Fibroblast of skin of abdomen (primary cell): Measurements from ENCODE around the gene BRPF3.
"Not testable (repeated sequence)": the region's sequence is repeated elsewhere in the genome, so short reads cannot be mapped to it uniquely, and the experiment has no call there.

Source experiments
- DNase-seq: peaks from one replicate; pipeline ENCODE4 v3.0.0-alpha.2; 2013

BRPF3 gene

GRCh38 chr6:36200998-36201596 lies 4.6 kb downstream of the BRPF3 start:
- no peak for DNase-seq

- DNase-seq, result no peak
Measured at GRCh38 chr6:36201612-36202011, 5.1 kb downstream of the BRPF3 start.

- no peak for DNase-seq
Measured at GRCh38 chr6:36202101-36202500, 5.6 kb downstream of the BRPF3 start.

GRCh38 chr6:36204068-36204753 lies 7.7 kb downstream of the BRPF3 start:
- no peak for DNase-seq

- DNase-seq, result no peak
Measured at GRCh38 chr6:36207155-36207554, 10.6 kb downstream of the BRPF3 start.

GRCh38 chr6:36209606-36210005 lies 13.1 kb downstream of the BRPF3 start:
- no peak for DNase-seq

- DNase-seq, result no peak
Measured at GRCh38 chr6:36210182-36210581, 13.6 kb downstream of the BRPF3 start.

GRCh38 chr6:36210886-36211595 lies 14.5 kb downstream of the BRPF3 start:
- no peak for DNase-seq

- DNase-seq, result peak; percentile 38
Measured at GRCh38 chr6:36216559-36216958, 20.0 kb downstream of the BRPF3 start.

- no peak for DNase-seq
Measured at GRCh38 chr6:36217188-36217587, 20.6 kb downstream of the BRPF3 start.

- DNase-seq, result no peak
Measured at GRCh38 chr6:36217946-36218345, 21.4 kb downstream of the BRPF3 start.

- not testable (repeated sequence) for DNase-seq
Measured at GRCh38 chr6:36218516-36218915, 22.0 kb downstream of the BRPF3 start.

- no peak for DNase-seq
Measured at GRCh38 chr6:36219081-36219480, 22.5 kb downstream of the BRPF3 start.

GRCh38 chr6:36220226-36220625 lies 23.7 kb downstream of the BRPF3 start:
- no peak for DNase-seq

GRCh38 chr6:36221674-36222073 lies 25.1 kb downstream of the BRPF3 start:
- DNase-seq, result no peak

- DNase-seq, result no peak
Measured at GRCh38 chr6:36222924-36223323, 26.4 kb downstream of the BRPF3 start.

- peak; percentile 18 for DNase-seq
Measured at GRCh38 chr6:36223706-36224105, 27.2 kb downstream of the BRPF3 start.

- no peak for DNase-seq
Measured at GRCh38 chr6:36224918-36225461, 28.4 kb downstream of the BRPF3 start.

- no peak for DNase-seq
Measured at GRCh38 chr6:36226438-36227047, 30.0 kb downstream of the BRPF3 start.

- no peak for DNase-seq
Measured at GRCh38 chr6:36227379-36228228, 31.1 kb downstream of the BRPF3 start.

GRCh38 chr6:36229223-36229622 lies 32.7 kb downstream of the BRPF3 start:
- DNase-seq, result no peak

- no peak for DNase-seq
Measured at GRCh38 chr6:36230371-36230770, 33.8 kb downstream of the BRPF3 start.
